GM18868 (cell line): Measurements from ENCODE around the gene DENND2A.
A peak's percentile ranks its signal among the peaks of the same experiment; 100 is the strongest.
"Not testable (repeated sequence)": the region's sequence is repeated elsewhere in the genome, so short reads cannot be mapped to it uniquely, and the experiment has no call there.

Experiments
- ATAC-seq: cut with Tn5 transposase; IDR thresholded peaks from one replicate; pipeline ENCODE4 v1.9.1; 2021; ENCODE audit warnings: mild to moderate bottlenecking, moderate library complexity; ENCODE audit not compliant: unreplicated experiment

DENND2A gene

GRCh38 chr7:140517546-140518369 is 122.9 kb downstream of the DENND2A start:
- ATAC-seq = peak; percentile 53

DNA sequence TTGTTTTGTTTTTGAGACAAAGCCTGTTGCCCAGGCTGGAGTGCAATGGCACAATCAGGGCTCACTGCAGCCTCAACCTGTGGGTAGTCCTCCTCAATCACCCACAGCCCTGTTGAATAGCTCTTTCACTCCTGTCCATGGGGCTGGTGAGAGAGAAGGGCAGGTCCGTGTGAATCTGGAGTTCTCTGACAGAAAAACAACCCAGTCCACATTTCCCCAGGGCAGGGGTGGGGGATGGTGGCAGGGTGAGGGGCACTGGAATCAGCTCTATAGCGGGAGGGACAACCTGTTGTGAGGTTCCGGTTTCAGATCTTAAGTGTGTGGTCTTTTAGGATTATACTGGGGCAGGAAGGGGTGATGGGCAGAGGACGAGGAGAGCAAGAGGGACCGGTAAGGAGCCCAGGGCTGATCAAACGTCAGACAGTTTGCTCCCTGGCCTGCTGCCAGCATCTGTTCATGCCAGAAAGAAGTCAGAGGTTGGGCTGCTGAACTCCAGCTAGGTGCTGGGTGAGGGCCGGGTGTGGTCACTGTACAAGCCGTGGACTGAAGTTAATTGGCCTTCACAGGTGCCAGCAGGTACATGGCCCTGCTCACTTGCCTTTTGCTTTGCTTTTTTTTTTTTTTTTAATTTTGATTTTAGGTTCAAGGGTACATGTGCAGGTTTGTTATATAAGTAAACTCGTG is 128.2 kb downstream of the DENND2A start:
- ATAC-seq = no peak

DNA sequence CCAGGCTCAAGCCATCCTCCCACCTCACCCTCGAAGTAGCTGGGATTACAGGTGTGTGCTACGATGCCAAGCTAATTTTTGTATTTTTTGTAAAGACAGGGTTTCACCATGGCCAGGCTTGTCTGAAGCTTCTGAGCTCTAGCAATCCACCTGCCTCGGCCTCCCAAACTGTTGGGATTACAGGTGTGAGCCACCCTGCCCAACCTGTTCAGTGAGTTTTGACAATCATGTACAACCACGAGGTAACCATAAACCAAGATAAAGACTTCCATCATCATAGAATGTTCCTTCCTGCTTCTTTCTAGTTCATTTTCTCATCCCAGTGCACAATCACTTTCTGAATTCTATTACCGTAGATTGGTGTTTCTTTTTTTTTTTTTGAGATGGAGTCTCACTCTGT is 130.8 kb downstream of the DENND2A start:
- ATAC-seq = no peak

GRCh38 chr7:140507556-140507955 is 133.1 kb downstream of the DENND2A start:
- ATAC-seq = not testable (repeated sequence)

DNA sequence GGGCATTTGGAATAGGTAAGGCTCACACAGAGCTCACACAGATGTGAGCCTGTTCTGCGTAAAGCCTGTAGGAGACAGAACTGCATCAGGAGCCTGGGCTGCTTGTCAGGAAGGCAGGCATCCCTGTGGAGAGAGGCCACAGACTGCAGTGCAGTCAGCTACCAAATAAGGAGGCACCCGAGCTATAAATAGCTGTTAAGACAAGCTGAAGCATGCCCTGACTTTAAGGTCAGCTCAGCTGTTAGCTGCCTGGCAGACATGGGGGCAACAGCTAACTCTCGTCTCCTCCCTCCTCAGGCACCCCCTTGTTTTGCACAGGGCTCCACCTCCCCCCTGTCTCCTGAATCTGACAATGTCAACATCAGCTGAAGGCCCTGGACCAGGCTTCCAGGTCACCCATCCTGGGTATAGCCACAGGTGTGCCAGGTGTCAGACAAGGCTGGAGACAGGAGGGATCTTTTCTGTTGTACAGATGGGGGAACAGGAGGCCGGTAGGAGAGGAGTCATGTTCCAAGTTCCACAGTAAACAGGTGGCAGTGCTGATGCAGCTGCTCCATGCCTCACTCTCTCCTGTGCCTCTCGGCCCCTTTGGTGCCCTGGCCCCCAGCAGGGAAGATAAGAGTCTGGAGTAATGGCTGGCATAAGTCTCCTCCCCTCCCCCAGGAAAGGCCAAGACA is 133.7 kb downstream of the DENND2A start:
- ATAC-seq = peak; percentile 67

GRCh38 chr7:140501966-140502365 is 138.6 kb downstream of the DENND2A start:
- ATAC-seq = no peak

- not testable (repeated sequence) for ATAC-seq
Observed at GRCh38 chr7:140497807-140498206, 142.8 kb downstream of the DENND2A start.

DNA sequence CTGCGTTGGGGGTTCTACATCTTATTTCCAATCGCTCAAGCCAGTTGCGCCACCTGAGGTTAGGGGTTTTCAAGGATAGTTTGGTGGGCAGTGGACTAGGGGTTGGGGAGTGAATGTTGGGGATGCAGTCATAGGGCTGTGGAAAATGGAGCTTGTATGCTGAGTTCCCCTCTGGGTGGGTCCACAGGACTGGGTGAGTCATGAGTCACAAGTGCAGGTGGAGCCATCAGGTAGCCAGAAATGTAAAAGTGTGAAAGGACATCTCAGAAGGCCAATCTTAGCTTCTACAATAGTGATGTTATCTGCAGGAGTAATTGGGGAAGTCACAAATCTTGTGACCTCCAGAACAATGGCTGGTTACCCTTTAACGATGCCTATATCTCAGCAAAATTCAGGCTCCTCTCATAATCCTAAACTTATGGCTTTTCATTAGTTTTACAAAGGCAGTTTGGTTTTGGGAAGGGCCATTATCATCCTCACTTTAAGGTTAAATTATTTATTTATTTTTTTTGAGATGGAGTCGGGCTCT is 143.3 kb downstream of the DENND2A start:
- no peak for ATAC-seq

DNA sequence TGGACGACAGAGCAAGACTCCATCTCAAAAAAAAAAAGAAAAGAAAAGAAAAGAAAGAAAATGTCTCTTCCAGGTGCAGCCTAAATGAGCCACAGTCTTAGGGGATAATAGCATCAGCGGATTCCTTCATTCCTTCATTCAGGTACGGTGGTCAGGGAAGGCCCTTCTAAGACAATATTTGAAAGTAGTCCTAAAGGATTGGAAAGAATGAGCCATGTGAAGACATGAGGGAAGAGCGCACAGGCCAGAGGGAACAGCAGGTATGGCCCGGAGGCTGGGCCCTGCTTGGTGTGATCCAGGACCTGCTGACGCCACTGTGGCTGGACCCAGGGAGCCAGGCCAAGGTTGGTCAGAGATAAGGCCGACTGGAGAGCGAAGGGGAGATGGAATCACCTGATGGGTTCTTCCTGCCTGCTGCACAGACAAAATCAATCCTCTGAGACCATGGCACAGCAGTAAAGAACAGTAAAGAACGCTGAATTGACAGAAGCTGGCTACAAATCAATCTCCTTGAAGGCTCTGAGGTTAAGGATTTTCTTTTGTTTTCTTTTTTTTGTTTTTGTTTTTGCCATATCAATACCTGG is 145.0 kb downstream of the DENND2A start:
- no peak for ATAC-seq

DNA sequence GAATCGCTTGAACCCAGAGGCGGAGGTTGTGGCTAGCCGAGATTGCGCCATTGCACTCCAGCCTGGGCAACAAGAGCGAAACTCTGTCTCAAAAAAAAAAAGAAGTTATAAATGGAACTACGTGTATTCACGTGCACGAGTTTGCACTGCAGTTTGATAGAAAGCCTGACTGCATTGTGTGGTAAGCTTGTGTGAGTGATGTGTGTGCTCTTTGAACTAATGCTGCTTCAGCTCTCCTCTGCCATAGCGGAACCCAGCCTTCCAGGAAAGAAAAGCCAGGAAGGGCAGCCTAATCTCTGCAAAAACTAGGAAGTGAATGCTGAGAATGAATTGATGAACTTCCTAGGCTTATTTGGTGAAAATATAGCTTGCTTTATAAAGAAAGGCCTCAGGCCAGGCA is 145.7 kb downstream of the DENND2A start:
- no peak for ATAC-seq

GRCh38 chr7:140489026-140489359 is 151.6 kb downstream of the DENND2A start:
- no peak for ATAC-seq

DNA sequence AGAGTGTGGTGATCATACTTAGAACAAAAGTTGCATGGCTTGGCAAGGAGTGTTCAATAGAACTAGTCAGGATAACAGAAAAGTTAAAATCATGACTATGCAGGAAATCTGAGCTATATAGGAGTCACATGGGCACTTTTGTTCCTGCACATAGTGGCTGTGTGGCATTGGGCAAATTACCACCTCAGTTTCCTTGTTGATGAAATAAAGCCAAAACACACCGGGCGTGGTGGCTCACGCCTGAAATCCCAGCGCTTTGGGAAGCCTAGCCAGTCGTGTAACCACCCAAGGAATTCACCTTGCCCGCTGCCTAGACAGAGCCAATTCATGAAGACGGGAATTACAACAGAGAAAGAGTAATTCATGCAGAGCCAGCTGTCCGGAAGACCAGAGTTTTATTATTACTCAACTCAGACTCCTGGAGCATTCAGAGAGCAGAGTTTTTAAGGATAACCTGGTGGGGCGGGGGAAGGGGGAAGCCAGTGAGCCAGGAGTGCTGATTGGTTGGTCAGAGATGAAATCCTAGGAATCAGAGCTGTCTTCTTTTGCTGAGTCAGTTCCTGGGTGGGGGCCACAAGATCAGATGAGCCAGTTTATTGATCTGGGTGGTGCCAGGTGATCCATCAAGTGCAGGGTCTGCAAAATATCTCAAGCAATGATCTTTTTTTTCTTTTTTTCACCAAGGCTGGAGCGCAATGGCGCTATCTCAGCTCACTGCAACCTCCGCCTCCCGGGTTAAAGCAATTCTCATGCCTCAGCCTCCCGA is 154.9 kb downstream of the DENND2A start:
- no peak for ATAC-seq

- no peak for ATAC-seq
Observed at GRCh38 chr7:140484951-140485499, 155.6 kb downstream of the DENND2A start.

GRCh38 chr7:140484479-140484878 is 156.1 kb downstream of the DENND2A start:
- ATAC-seq = no peak

DNA sequence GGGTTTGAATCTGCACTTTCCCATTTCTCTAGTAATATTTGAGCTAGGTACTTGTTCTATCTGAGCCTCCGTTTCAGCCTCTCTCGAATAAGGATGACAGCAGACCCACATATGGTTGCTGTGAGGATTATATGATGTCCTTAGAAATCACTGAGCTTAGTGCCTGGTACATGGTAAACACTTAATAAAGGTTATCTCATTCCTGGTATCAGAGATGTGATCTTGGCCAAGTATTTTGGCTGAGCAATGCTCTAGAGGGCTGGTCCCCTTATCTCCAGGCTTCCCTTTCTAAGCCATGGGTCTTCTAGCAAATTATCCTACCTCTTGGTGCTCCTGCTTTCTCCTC is 160.9 kb downstream of the DENND2A start:
- ATAC-seq = peak; percentile 0

- peak; percentile 94 for ATAC-seq
Observed at GRCh38 chr7:140479062-140479738, 161.4 kb downstream of the DENND2A start, which contains the start of gene MKRN1. Gene MKRN1, minus strand, starts transcription at chr7:140479505. Its CDS starts 161 bp downstream, at chr7:140479344.

- ATAC-seq = peak; percentile 23
Observed at GRCh38 chr7:140478246-140479061, 162.2 kb downstream of the DENND2A start.

- no peak for ATAC-seq
Observed at GRCh38 chr7:140476698-140477261, 163.8 kb downstream of the DENND2A start.
